ENCODE results near the gene IMPDH2. TPM values are rescaled to one million over a fixed set of nuclear protein-coding genes. Genes with fewer than 3 reads are reported as not detected.
A peak's percentile ranks its signal among the peaks of the same experiment; 100 is the strongest.

IMPDH2 gene
- total RNA-seq, 2 donors from 2014 or later = 180 to 195 TPM

- H3K27me3 ChIP-seq (ENCODE audit: control insufficient read depth, insufficient read depth, low read length, poor library complexity, severe bottlenecking) = peaks cover 40% of the 10 kb centered on the region
- peak within 1 kb of the TSS; percentile 93 for H3K9ac ChIP-seq (ENCODE audit: extremely low read depth, low read length, poor library complexity, severe bottlenecking)
- peaks cover 10% of the 10 kb centered on the region for H3K4me1 ChIP-seq (ENCODE audit: control insufficient read depth, insufficient read depth, low read length)
- H3K27me3 Mint-ChIP-seq (ENCODE audit: insufficient read depth) = peaks cover 43% of the 10 kb centered on the region
- peaks cover 17% of the 10 kb centered on the region for H3K36me3 Mint-ChIP-seq (ENCODE audit: low read depth)
- H3K9me3 ChIP-seq (ENCODE audit: control insufficient read depth, low read length) = no peaks in the 10 kb centered on the region
- H3K9me3 Mint-ChIP-seq = no peaks in the 10 kb centered on the region
- H3K27ac ChIP-seq (ENCODE audit: low read depth, low read length) = peak within 1 kb of the TSS; percentile 95
- peak within 1 kb of the TSS; percentile 97 for H3K4me3 Mint-ChIP-seq
- peaks cover 19% of the 10 kb centered on the region for H3K4me1 Mint-ChIP-seq
- 0 to 3% methylated on average over 22 to 65 of the region's 65 CpGs for WGBS, 2 experiments (ENCODE audit: insufficient coverage in 1 of 2, insufficient read length in 1 of 2)
- H3K27ac Mint-ChIP-seq = peak within 1 kb of the TSS; percentile 100
- H3K36me3 ChIP-seq (ENCODE audit: control insufficient read depth, insufficient read depth, low read length) = peaks cover 15% of the 10 kb centered on the region
- DNase-seq = peak; percentile 99
- peak within 1 kb of the TSS; percentile 87 for H3K4me3 ChIP-seq (ENCODE audit: low read length)
- TF ChIP-seq CTCF (conservative IDR thresholded peaks at IDR 0.05) = peak; percentile 55
Observed at GRCh38 chr3:49007068-49007770, 22.0 kb downstream of the IMPDH2 start, which contains the start of gene WDR6. Gene WDR6, plus strand, starts transcription at chr3:49007391. Its CDS starts 41 bp downstream, at chr3:49007432.

GRCh38 chr3:49006408-49007067 lies 22.7 kb downstream of the IMPDH2 start:
- no peaks in the 10 kb centered on the region for H3K9me3 Mint-ChIP-seq
- Histone ChIP-seq H3K27me3 (ENCODE audit: control insufficient read depth, insufficient read depth, low read length, poor library complexity, severe bottlenecking) (peaks cover 47% of the 10 kb centered on the region), H3K36me3 (ENCODE audit: control insufficient read depth, insufficient read depth, low read length) (peaks cover 8% of the 10 kb centered on the region), H3K4me3 (ENCODE audit: low read length) (peak overlapping the region; percentile 87), H3K9me3 (ENCODE audit: control insufficient read depth, low read length) (no peaks in the 10 kb centered on the region), H3K9ac (ENCODE audit: extremely low read depth, low read length, poor library complexity, severe bottlenecking) (peak overlapping the region; percentile 93), H3K27ac (ENCODE audit: low read depth, low read length) (peak overlapping the region; percentile 36), H3K4me1 (ENCODE audit: control insufficient read depth, insufficient read depth, low read length) (peaks cover 10% of the 10 kb centered on the region)
- H3K36me3 Mint-ChIP-seq (ENCODE audit: low read depth) = peaks cover 10% of the 10 kb centered on the region
- H3K27me3 Mint-ChIP-seq (ENCODE audit: insufficient read depth) = peaks cover 49% of the 10 kb centered on the region
- H3K4me1 Mint-ChIP-seq = peaks cover 19% of the 10 kb centered on the region
- peak overlapping the region; percentile 100 for H3K27ac Mint-ChIP-seq
- WGBS, 2 experiments (ENCODE audit: insufficient coverage in 1 of 2, insufficient read length in 1 of 2) = 9 to 10% methylated on average over 14 to 32 of the region's 32 CpGs
- no peak for TF ChIP-seq CTCF (conservative IDR thresholded peaks at IDR 0.05)
- no peak for DNase-seq
- peak overlapping the region; percentile 97 for H3K4me3 Mint-ChIP-seq

- Mint-ChIP-seq H3K27me3 (ENCODE audit: insufficient read depth) (peaks cover 55% of the 10 kb centered on the region), H3K36me3 (ENCODE audit: low read depth) (peaks cover 9% of the 10 kb centered on the region), H3K4me1 (peaks cover 20% of the 10 kb centered on the region), H3K27ac (no peak overlapping the region), H3K4me3 (peak overlapping the region; percentile 97), H3K9me3 (no peaks in the 10 kb centered on the region)
- H3K4me3 ChIP-seq (ENCODE audit: low read length) = peak overlapping the region; percentile 87
- DNase-seq = no peak
- peaks cover 52% of the 10 kb centered on the region for H3K27me3 ChIP-seq (ENCODE audit: control insufficient read depth, insufficient read depth, low read length, poor library complexity, severe bottlenecking)
- H3K27ac ChIP-seq (ENCODE audit: low read depth, low read length) = no peak overlapping the region
- 85 to 96% methylated on average over 5 of the region's 5 CpGs for WGBS, 2 experiments (ENCODE audit: insufficient coverage in 1 of 2, insufficient read length in 1 of 2)
- H3K9me3 ChIP-seq (ENCODE audit: control insufficient read depth, low read length) = no peaks in the 10 kb centered on the region
- peaks cover 10% of the 10 kb centered on the region for H3K4me1 ChIP-seq (ENCODE audit: control insufficient read depth, insufficient read depth, low read length)
- peaks cover 6% of the 10 kb centered on the region for H3K36me3 ChIP-seq (ENCODE audit: control insufficient read depth, insufficient read depth, low read length)
- no peak overlapping the region for H3K9ac ChIP-seq (ENCODE audit: extremely low read depth, low read length, poor library complexity, severe bottlenecking)
- TF ChIP-seq CTCF (conservative IDR thresholded peaks at IDR 0.05) = no peak
Observed at GRCh38 chr3:49005998-49006397, 23.2 kb downstream of the IMPDH2 start.
